ENCODE measurements around the gene BIRC3. TPM values are rescaled to one million over a fixed set of nuclear protein-coding genes. Genes with fewer than 3 reads are reported as not detected.

The BIRC3 gene
- polyA plus RNA-seq, 2 of the 4 experiments (the other 2 are of a cell fraction), result 11.3 to 17.5 TPM

- Histone ChIP-seq H3K27ac (no peak overlapping the region; a peak in 1 of 6 replicates), H3K4me3 (no peak overlapping the region), H3K9me3 (peaks cover 7% of the 10 kb centered on the region; the same call in 1 of the 3 replicates), H3K4me2 (no peak overlapping the region), H3K4me1 (peaks cover 22% of the 10 kb centered on the region)
- ATAC-seq (no peak), DNase-seq (ENCODE audit: low read depth in 1 of 2, low spot score in 1 of 2) (no peak), FAIRE-seq (no peak)
- CTCF ChIA-PET, result interaction anchor here (0.7 to 2.4 kb wide), 3 partner anchors 8 to 14 kb away, joined by 3 to 8 read pairs (median 4); no protein-coding TSS in a partner anchor
- 79% methylated on average over 1 of the region's 1 CpG for WGBS (ENCODE audit: missing lambda C conversion rate)
- TF ChIP-seq RARB (CRISPR knock-in tag; IDR thresholded peaks at IDR 0.05) (no peak), ZFP36 (IDR thresholded peaks at IDR 0.05; ENCODE audit: borderline replicate concordance, partially characterized antibody) (no peak), HEYL (CRISPR knock-in tag; IDR thresholded peaks at IDR 0.05) (no peak), GATA3 (IDR thresholded peaks at IDR 0.05; ENCODE audit: borderline replicate concordance) (no peak), TP53 (CRISPR knock-in tag; IDR thresholded peaks at IDR 0.05) (no peak), ZC3H11A (IDR thresholded peaks at IDR 0.05) (no peak)
- POLR2A ChIA-PET, result no interaction called here
Measured at GRCh38 chr11:102302241-102302640, 15.0 kb upstream of the BIRC3 start.

DNA sequence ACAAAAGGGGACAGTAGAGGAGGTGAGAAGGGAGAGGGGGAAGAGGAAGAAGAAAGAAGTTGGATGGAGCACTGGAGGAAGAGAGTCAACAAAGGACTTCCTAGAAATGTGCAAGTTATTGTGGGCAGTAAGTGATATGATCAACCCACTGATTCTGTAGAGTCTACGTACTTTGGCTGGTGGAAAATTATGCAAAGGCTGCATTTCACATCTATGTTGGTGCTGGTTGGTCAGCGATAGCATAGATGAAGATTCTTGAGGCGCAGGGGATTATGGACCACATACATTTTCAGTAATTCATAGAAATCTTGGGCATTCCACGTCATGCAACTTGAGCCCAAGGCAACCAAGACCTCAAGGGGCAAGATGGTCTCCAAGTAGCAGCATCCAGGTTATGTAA is 12.6 kb upstream of the BIRC3 start:
- no peak for FAIRE-seq
- peaks cover 7% of the 10 kb centered on the region; the same call in 1 of the 3 replicates for H3K9me3 ChIP-seq
- DNase-seq (ENCODE audit: low read depth in 1 of 2, low spot score in 1 of 2), result no peak
- ChIA-PET POLR2A (no interaction called here), CTCF (no interaction called here)
- no peak overlapping the region for H3K4me3 ChIP-seq
- H3K4me2 ChIP-seq, result no peak overlapping the region
- H3K4me1 ChIP-seq, result peaks cover 34% of the 10 kb centered on the region
- no peak for TF ChIP-seq NR3C1 (IDR thresholded peaks at IDR 0.05)
- TF ChIP-seq EHMT2 (IDR thresholded peaks at IDR 0.05; ENCODE audit: low read depth), result no peak
- no peak for TF ChIP-seq JUN (IDR thresholded peaks at IDR 0.05)
- TF ChIP-seq ZSCAN20 (CRISPR knock-in tag; IDR thresholded peaks at IDR 0.05), result no peak
- TF ChIP-seq REST (IDR thresholded peaks at IDR 0.05), result no peak
- TF ChIP-seq RARB (CRISPR knock-in tag; IDR thresholded peaks at IDR 0.05), result no peak
- no peak for TF ChIP-seq ESRRA (IDR thresholded peaks at IDR 0.05; ENCODE audit: borderline replicate concordance, low read length)
- TF ChIP-seq CBX8 (IDR thresholded peaks at IDR 0.05), result no peak
- no peak for TF ChIP-seq HDAC2 (IDR thresholded peaks at IDR 0.05)
- TF ChIP-seq, protein P1, sequence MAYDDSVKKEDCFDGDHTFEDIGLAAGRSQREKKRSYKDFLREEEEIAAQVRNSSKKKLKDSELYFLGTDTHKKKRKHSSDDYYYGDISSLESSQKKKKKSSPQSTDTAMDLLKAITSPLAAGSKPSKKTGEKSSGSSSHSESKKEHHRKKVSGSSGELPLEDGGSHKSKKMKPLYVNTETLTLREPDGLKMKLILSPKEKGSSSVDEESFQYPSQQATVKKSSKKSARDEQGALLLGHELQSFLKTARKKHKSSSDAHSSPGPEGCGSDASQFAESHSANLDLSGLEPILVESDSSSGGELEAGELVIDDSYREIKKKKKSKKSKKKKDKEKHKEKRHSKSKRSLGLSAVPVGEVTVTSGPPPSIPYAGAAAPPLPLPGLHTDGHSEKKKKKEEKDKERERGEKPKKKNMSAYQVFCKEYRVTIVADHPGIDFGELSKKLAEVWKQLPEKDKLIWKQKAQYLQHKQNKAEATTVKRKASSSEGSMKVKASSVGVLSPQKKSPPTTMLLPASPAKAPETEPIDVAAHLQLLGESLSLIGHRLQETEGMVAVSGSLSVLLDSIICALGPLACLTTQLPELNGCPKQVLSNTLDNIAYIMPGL (CRISPR knock-in tag; IDR thresholded peaks at IDR 0.05; ENCODE audit: borderline replicate concordance), result no peak
- no peak for TF ChIP-seq TP53 (CRISPR knock-in tag; IDR thresholded peaks at IDR 0.05)
- TF ChIP-seq CTCF (IDR thresholded peaks at IDR 0.05), result no peak
- TF ChIP-seq HOXB5 (CRISPR knock-in tag; IDR thresholded peaks at IDR 0.05), result no peak
- TF ChIP-seq NPAS2 (CRISPR knock-in tag; IDR thresholded peaks at IDR 0.05; ENCODE audit: borderline replicate concordance), result no peak
- no peak for TF ChIP-seq MYC (IDR thresholded peaks at IDR 0.05; ENCODE audit: borderline replicate concordance, low read length)
- TF ChIP-seq CBX2 (IDR thresholded peaks at IDR 0.05; ENCODE audit: borderline replicate concordance, low read depth), result no peak
- TF ChIP-seq ZFP36 (IDR thresholded peaks at IDR 0.05; ENCODE audit: borderline replicate concordance, partially characterized antibody), result no peak
- no peak for TF ChIP-seq HOXA7 (CRISPR knock-in tag; IDR thresholded peaks at IDR 0.05)
- peak overlapping the region; percentile 29 to 77; a peak in 1 of 6 replicates for H3K27ac ChIP-seq
- WGBS (ENCODE audit: missing lambda C conversion rate), result 98% methylated on average over 4 of the region's 4 CpGs
- ATAC-seq, result no peak
